Activated CD4-positive, CD25-positive, alpha-beta regulatory T cell treated with anti-CD3 and anti-CD28 coated beads, Interleukin-2, amount 50 U/mL, for 24 hours (primary cell): ENCODE results near the gene NELL2.
"Not testable (repeated sequence)": the region's sequence is repeated elsewhere in the genome, so short reads cannot be mapped to it uniquely, and the experiment has no call there.

Source experiments
- ATAC-seq, 2 donors: fragments of 150-1000 bp; cut with Tn5 transposase; one replicate each; pipeline ENCODE4 v1.10.0; 2021; ENCODE audit warnings: mild to moderate bottlenecking in 1 of 2, moderate library complexity in 1 of 2

NELL2 gene

GRCh38 chr12:44875954-44876543 is at the start of gene NELL2:
Gene NELL2, minus strand, starts transcription at chr12:44876315. Its CDS starts 446 bp downstream, at chr12:44875869.
- peak; percentile 76 to 78 for ATAC-seq

GRCh38 chr12:44921736-44922135 is 45.6 kb upstream of the NELL2 start:
- ATAC-seq, result no peak

- no peak for ATAC-seq
These were observed 41.0 kb upstream of the NELL2 start for GRCh38 chr12:44917141-44917540.

GRCh38 chr12:44915958-44916357 is 39.8 kb upstream of the NELL2 start:
- ATAC-seq, result no peak

GRCh38 chr12:44904321-44904720 is 28.2 kb upstream of the NELL2 start:
- no peak for ATAC-seq

GRCh38 chr12:44898108-44898507 is 22.0 kb upstream of the NELL2 start:
- ATAC-seq, result not testable (repeated sequence)

DNA sequence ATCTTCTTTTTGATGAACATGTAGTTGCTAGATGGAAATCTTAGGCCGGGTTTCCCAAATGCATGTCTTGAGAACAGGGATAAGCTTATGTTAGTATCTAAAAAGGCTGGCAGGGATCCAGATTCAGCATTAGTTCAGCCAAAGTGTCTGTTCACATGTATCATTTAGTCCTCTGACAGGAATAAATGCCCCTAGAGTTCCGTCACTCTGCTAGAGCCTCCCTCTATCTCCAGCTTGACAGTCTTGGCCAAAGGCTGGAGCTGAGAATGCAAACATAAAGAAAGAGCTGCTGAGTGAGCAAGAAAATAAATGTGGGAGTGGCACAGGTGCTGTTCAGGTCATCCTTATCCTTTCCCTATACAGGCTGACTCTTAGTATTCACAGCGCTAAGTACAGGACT is 13.8 kb upstream of the NELL2 start:
- no peak for ATAC-seq

DNA sequence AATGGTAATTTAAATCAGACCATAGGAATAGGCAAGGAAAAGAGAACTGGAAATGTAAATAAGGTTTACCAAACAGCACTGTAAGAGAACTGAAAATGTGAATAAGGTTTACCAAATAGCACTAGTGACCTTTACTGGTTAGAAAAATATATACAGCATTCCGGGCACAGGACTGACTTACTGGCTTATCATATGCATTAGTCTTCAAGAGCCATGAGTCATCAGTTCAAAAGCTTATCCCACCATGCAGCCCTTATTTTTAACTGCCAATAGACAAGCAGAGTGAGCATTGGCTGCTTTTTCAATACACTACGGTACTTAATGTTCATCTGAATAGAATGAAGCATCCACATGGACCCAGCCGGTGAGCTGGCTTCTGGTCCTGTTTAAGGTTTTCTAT is 13.0 kb upstream of the NELL2 start:
- no peak for ATAC-seq

- ATAC-seq, result no peak
These were observed 9.8 kb upstream of the NELL2 start for GRCh38 chr12:44885902-44886301.

DNA sequence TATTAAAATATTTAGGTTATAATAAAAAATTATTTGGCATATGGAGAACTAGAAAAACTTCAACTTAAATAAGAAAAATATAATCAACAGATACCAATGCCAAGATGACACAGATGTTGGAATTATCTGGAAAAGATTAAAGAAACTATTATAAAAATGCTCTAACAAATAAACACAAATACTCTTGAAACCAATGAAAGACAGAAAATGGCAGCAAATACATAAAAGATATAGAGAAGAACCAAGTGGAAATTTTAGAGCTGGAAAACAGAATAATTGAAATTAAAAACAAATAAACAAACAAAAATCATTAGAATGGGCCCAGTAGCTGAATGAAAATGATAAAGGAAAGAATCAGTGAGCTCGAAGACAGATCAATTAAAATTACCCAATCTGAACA is 5.1 kb upstream of the NELL2 start:
- ATAC-seq, result no peak

DNA sequence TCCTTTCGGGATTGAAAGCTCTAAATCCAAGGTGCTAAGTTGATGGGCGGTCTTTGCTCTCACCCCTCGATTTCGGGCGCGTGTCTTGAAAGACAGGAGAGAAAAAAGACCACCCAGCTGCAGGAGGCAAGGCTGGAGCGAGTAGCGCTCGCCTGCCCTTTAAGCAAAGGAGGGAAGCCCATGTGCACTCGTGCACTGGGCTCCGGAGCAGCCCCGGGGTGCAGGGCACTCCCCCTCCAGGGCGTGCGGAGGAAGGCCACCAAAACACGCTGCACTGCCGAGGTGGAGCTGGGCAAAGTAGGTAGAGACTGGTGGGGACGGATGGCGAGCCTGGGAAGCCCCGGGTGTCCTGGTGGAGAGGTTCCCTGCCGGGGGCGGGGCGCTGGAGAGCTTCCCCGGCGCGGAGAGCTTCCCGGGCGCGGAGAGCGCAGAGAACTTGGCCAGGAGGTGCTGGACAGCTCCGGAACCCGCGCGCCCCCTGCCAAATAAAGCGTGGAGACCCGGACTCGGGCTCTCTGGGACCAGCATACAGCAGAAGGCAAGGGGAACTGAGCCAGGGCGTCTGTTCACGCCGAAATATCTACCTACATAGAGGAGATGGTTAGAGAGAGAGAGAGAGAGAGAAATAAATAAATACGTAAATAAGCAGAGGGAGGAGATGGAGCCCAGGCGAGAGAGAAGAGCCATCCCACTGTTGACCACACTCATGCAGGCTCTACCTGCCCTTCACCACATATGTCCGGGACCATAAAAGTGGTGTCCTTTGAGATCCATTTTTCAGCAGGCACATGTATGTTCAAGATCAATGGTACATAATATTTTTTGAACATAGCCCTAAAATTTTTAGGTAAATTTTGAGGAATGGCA is 662 bp upstream of the NELL2 start:
- ATAC-seq, result peak; percentile 64 to 71

GRCh38 chr12:44875417-44875953 is 630 bp downstream of the NELL2 start:
- ATAC-seq, result no peak

DNA sequence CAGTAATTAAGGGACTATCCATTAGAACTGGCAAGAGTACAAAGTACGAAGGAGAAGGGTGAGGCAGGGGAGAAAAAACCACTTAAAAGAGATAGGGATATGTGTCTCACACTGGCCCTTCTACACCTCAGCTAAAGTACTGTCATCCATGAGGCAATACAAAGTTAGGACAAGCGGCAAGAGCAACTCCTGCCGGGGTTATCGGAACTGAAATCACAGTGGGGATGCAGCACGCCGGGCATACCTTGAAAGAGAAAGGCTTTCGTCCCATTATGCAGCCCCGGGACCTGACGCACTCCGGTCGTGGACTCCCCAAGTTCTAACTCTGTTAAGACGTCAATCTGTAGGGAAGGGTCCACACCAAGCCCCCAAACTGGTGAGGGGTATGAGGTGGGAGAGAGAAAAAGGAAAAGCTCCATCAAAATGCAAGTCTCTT is 1.1 kb downstream of the NELL2 start:
- ATAC-seq, result peak in 1 of 2 donors; percentile 37

DNA sequence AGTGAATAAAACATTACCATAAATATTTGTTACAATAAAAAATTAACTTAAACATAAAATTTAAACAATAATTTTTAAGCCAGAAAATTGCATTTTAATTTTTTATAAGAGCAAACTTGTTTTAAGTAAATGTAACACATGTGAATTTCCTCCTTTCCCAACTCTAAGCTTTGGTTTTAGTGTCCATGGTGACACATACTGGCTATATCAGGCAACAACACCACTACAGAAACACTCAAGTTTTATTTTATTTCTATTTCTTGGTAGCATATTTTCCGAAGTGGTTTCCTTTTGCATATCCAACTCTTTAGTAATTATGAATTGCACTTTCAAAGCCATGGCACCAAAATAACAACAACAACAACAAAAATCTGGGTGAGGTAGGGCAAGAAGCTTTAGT is 2.2 kb downstream of the NELL2 start:
- no peak for ATAC-seq

GRCh38 chr12:44869503-44869902 is 6.6 kb downstream of the NELL2 start:
- ATAC-seq, result no peak

DNA sequence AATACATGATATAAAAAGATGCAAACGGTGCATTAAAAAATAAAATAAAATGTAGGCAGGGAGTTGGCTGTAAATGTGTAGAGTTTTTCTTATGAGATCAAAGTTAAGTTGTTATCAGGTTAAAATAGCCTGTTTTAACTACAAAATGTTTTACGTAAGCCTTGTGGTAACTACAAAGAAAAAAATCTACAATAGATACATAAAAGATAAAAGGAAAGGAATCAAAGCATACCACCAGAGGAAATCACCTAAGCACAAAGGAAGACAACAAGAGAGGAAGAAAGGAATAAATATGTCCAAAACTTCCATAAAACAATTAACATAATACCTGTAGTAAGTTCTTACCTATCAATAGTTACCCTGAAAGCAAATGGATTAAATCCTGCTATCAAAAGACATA is 12.2 kb downstream of the NELL2 start:
- ATAC-seq, result no peak

GRCh38 chr12:44859998-44860689 is 16.0 kb downstream of the NELL2 start:
- no peak for ATAC-seq

DNA sequence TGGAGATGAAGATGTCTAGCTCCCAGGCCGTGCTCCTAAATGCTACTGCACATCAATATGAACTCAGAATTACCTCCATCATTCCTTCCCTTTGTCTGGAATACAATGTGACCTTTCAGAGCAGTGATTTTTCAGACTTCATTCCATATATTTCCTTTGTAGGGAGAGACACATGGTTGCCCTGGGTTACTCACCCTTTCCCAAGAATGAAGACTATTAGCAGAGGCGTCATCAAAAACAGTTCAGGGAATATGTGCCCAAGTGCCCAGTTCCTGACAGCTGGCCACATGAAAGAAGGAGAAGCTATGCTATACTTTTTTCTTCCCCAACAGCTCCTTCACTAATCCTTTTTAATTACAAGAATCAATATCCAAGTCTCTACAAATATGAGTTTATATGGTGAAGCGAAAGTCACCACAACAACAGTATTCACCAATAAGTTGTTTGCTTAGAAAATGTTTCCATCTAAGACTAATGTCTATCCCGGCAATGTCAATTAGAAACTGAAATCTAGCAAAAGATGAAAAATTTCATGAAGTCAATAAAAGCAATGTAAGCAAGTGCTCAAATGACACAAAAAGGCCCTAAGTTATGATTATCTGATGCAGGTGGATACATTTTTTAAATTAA is 17.8 kb downstream of the NELL2 start:
- no peak for ATAC-seq

DNA sequence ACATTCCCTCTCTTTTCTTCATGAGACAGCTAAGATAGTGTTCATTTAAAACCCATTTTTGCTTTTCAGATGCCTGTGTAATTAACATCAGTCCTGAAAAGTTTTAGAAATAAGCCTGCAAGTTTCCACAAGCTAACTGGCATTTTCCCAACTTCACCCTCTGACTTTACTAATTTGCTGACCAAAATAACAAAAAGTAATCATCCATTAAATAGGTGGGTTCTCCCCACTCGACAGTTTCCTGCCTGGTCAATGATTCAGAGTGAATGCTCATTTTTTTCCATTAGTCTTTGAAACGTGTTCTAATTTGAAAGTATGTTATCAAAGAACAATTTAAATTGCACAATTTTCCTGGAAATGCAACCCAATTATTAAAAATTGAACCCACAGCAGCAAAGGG is 23.6 kb downstream of the NELL2 start:
- no peak for ATAC-seq

DNA sequence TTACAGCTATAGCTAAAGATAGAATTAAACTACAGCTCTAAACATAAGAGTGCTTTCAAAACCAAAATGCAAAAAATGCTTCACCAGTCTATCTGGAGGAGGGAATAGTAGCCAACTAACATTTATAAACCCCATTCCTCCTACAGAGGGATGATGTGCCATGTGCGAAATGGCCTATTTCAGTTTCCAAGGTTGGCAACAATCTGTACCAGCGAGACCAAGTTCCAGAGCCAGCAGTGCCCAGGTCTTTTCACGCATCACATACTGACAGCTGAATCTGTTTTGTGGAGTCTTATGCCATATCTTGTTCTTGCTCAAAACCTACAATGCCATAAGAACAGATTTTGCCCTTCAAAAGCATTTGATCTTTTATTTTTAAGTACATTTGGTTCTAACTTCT is 24.5 kb downstream of the NELL2 start:
- ATAC-seq, result no peak

DNA sequence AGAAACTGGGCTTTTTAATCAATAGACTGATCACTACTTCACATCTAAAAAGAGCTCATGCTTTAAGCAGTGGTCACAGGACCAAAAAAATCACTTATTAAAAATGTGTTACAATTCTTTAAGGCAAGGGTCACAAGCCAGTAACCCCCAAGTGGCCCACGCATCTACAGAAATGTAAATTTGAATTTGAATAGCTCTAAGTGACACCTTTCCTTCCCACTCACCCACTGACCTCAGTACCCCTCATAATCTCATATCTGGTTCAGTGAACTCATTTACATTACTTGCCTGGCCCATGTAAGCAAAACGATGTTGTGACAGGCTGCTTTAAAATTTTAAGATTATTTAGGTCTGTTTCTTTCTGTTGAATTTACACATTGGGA is 27.4 kb downstream of the NELL2 start:
- no peak for ATAC-seq

- ATAC-seq, result peak; percentile 89 to 90
These were observed 28.0 kb downstream of the NELL2 start for GRCh38 chr12:44847888-44848702.
